Left cardiac atrium (tissue), 4 donors: ENCODE data around the gene LEPR. TPM values are rescaled to one million over a fixed set of nuclear protein-coding genes. Genes with fewer than 3 reads are reported as not detected.

ENCODE experiments used
- ATAC-seq, 2 donors: fragments of 200-7000 bp; cut with Tn5 transposase; one replicate each; pipeline ENCODE4 v1.9.1; 2020; ENCODE audit warnings: mild to moderate bottlenecking in 2 of 2, moderate library complexity in 2 of 2
- DNase-seq: peaks from one replicate; pipeline ENCODE4 v3.0.0-alpha.2; 2020
- intact Hi-C, 2 donors: fragments of 100-400 bp; cut with DNase I; formaldehyde crosslinking; loops; one replicate each; pipeline versions ENCODE4 v1.14.1 to v1.15.1; 2022 to 2023
- total RNA-seq, 2 donors: library from RNA; stranded (reverse); fragmentation: NEBNext Ultra II Directional; extraction: Animal tissue kit (Norgen Biotek cat#: 25700); gene quantifications; one replicate each; pipeline ENCODE4 v1.2.1, GENCODE V29; 2021
- donor health status: DM: no; HTN: yes; CAD: no.
- donor health status: DM: no; HTN: yes; CAD: no; lungs with severe emphysema.
- donor health status: DM: yes; HTN: yes; CAD: no.
- donor health status: Dilated cardiomyopathy.

Gene LEPR
- total RNA-seq, 2 donors from 2014 or later: 7.0 to 29.5 TPM

- no peak for DNase-seq
- ATAC-seq: no peak
- intact Hi-C loops: no loop called here
Observed at GRCh38 chr1:65409314-65409713, 11.2 kb upstream of the LEPR start.

- no peak for ATAC-seq
- intact Hi-C loops: no loop called here
- no peak for DNase-seq
Observed at GRCh38 chr1:65409816-65410326, 10.6 kb upstream of the LEPR start.

- DNase-seq: no peak
- no peak for ATAC-seq
- intact Hi-C loops: no loop called here
Observed at GRCh38 chr1:65412256-65412983, 8.0 kb upstream of the LEPR start.

GRCh38 chr1:65412984-65413375, 7.5 kb upstream of the LEPR start:
- intact Hi-C loops: no loop called here
- no peak for ATAC-seq

GRCh38 chr1:65414538-65414937, 5.9 kb upstream of the LEPR start:
- ATAC-seq (no peak), DNase-seq (no peak)
- intact Hi-C loops: no loop called here

More at GRCh38 chr1:65412984-65413375, 7.5 kb upstream of the LEPR start:
- no peak for DNase-seq

- intact Hi-C loops: no loop called here
- no peak for DNase-seq
- ATAC-seq: no peak
Observed at GRCh38 chr1:65416767-65417166, 3.7 kb upstream of the LEPR start.

- no peak for DNase-seq
- no peak for ATAC-seq
- intact Hi-C loops: no loop called here
Observed at GRCh38 chr1:65417729-65418128, 2.7 kb upstream of the LEPR start.

- intact Hi-C loops: no loop called here
- DNase-seq: no peak
- no peak for ATAC-seq
Observed at GRCh38 chr1:65418522-65419185, 1.8 kb upstream of the LEPR start.

- intact Hi-C loops: loop anchor here in 1 of 2 donors (10.0 kb wide), 1 partner anchor 365 kb away; no protein-coding TSS in a partner anchor
- ATAC-seq: peak; percentile 94 to 98
- peak; percentile 98 for DNase-seq
Observed at GRCh38 chr1:65419681-65420589, 533 bp upstream of the LEPR start.

- ATAC-seq: no peak
- intact Hi-C loops: loop anchor here in 1 of 2 donors (10.0 kb wide), 1 partner anchor 367 kb away; no protein-coding TSS in a partner anchor
- DNase-seq: no peak
Observed at GRCh38 chr1:65421351-65422025, 1.0 kb downstream of the LEPR start.

GRCh38 chr1:65422241-65423203, 2.1 kb downstream of the LEPR start:
- intact Hi-C loops: loop anchor here in 1 of 2 donors (10.0 kb wide), 1 partner anchor 368 kb away; no protein-coding TSS in a partner anchor
- ATAC-seq (no peak), DNase-seq (no peak)

- ATAC-seq (no peak), DNase-seq (no peak)
- intact Hi-C loops: loop anchor here in 1 of 2 donors (10.0 kb wide), 1 partner anchor 369 kb away; no protein-coding TSS in a partner anchor
Observed at GRCh38 chr1:65423884-65424572, 3.6 kb downstream of the LEPR start.

- DNase-seq (no peak), ATAC-seq (no peak)
- intact Hi-C loops: loop anchor here in 1 of 2 donors (10.0 kb wide), 1 partner anchor 370 kb away; no protein-coding TSS in a partner anchor
Observed at GRCh38 chr1:65424573-65424889, 4.1 kb downstream of the LEPR start.

GRCh38 chr1:65425006-65425405, 4.5 kb downstream of the LEPR start:
- ATAC-seq: no peak
- intact Hi-C loops: loop anchor here in 1 of 2 donors (10.0 kb wide), 1 partner anchor 370 kb away; no protein-coding TSS in a partner anchor

GRCh38 chr1:65425697-65426096, 5.2 kb downstream of the LEPR start:
- ATAC-seq (no peak), DNase-seq (no peak)
- intact Hi-C loops: loop anchor here in 1 of 2 donors (10.0 kb wide), 1 partner anchor 371 kb away; no protein-coding TSS in a partner anchor

More at GRCh38 chr1:65425006-65425405, 4.5 kb downstream of the LEPR start:
- DNase-seq: no peak

GRCh38 chr1:65429078-65429477, 8.6 kb downstream of the LEPR start:
- intact Hi-C loops: loop anchor here in 1 of 2 donors (10.0 kb wide), 1 partner anchor 374 kb away; no protein-coding TSS in a partner anchor
- ATAC-seq (no peak), DNase-seq (no peak)

- intact Hi-C loops: loop anchor here in 1 of 2 donors (2.0 to 10.0 kb wide), 2 partner anchors 257 to 375 kb away; no protein-coding TSS in a partner anchor
- ATAC-seq (peak; percentile 34 to 45), DNase-seq (no peak)
Observed at GRCh38 chr1:65429806-65430205, 9.3 kb downstream of the LEPR start.
